H1 (cell line): ENCODE measurements around the gene RAB32. TPM values are rescaled to one million over a fixed set of nuclear protein-coding genes. Genes with fewer than 3 reads are reported as not detected.

Experiments
- CTCF ChIA-PET: fragments of 300-600 bp; sonication (Branson Sonifier 250); formaldehyde crosslinking; loops from one replicate; lab custom pipeline; 2021; ENCODE audit not compliant: partially characterized antibody; lab: Charles Lee
- POLR2A ChIA-PET: fragments of 300-600 bp; sonication (Branson Sonifier 250); formaldehyde crosslinking; loops from one replicate; lab custom pipeline; 2021; ENCODE audit warnings: inconsistent platforms; ENCODE audit not compliant: partially characterized antibody; lab: Charles Lee
- DNase-seq, 2 experiments: peaks; one replicate each; pipeline versions ENCODE4 v3.0.0 to v3.0.0-alpha.2; 2010 to 2022; ENCODE audit warnings: low spot score in 2 of 2, low read depth in 1 of 2, mixed read lengths in 1 of 2
- FAIRE-seq: peaks from 2 replicates; lab custom pipeline; 2011; peaks lifted over from hg19 to GRCh38; lab: Jason Lieb, UNC
- H2AFZ ChIP-seq: 2 replicates; pipeline ENCODE4 v1.8.1; 2012; ENCODE audit warnings: low read length, inconsistent platforms
- H2AK5ac ChIP-seq: 2 replicates; pipeline ENCODE4 v1.6.1; 2013; ENCODE audit warnings: low read depth, low read length
- H2BK120ac ChIP-seq: replicated peaks from 2 replicates; pipeline ENCODE3; 2013; ENCODE audit warnings: low read depth, low read length, inconsistent platforms
- H2BK12ac ChIP-seq: 2 replicates; pipeline ENCODE4 v1.6.1; 2013; ENCODE audit warnings: low read depth, low read length
- H2BK15ac ChIP-seq: 2 replicates; pipeline ENCODE4 v1.6.1; 2013; ENCODE audit warnings: low read length
- H2BK20ac ChIP-seq: 2 replicates; pipeline ENCODE4 v1.6.1; 2013; ENCODE audit warnings: low read length
- H2BK5ac ChIP-seq: 2 replicates; pipeline ENCODE4 v1.6.1; 2013; ENCODE audit warnings: low read depth, low read length
- H3K14ac ChIP-seq: 2 replicates; pipeline ENCODE4 v1.6.1; 2013; ENCODE audit warnings: inconsistent platforms; ENCODE audit not compliant: insufficient read length
- H3K18ac ChIP-seq: 2 replicates; pipeline ENCODE4 v1.6.1; 2013; ENCODE audit warnings: low read length; ENCODE audit errors: extremely low read depth
- H3K23ac ChIP-seq: 2 replicates; pipeline ENCODE4 v1.6.1; 2013; ENCODE audit warnings: inconsistent platforms; ENCODE audit not compliant: insufficient read length
- H3K23me2 ChIP-seq: 2 replicates; pipeline ENCODE4 v1.6.1; 2013; ENCODE audit warnings: low read depth, low read length
- H3K27ac ChIP-seq: 2 replicates; pipeline ENCODE4 v1.6.1; 2011; ENCODE audit warnings: low read depth, low read length, inconsistent platforms
- H3K27me3 ChIP-seq, 4 experiments: replicated peaks in 1 of 4; 1 replicate in 1 of 4; 2 replicates in 3 of 4; pipeline versions ENCODE4 v1.6.1 to v1.8.1; 2011 to 2013; ENCODE audit warnings: low read length in 3 of 4, mild to moderate bottlenecking in 3 of 4, inconsistent platforms in 2 of 4, mixed read lengths in 2 of 4, moderate library complexity in 1 of 4; ENCODE audit not compliant: control insufficient read depth in 3 of 4, insufficient read depth in 3 of 4; ENCODE audit errors: extremely low read depth in 1 of 4
- H3K36me3 ChIP-seq, 4 experiments: 2 replicates each; pipeline versions ENCODE4 v1.6.1 to v1.8.1; 2011 to 2013; ENCODE audit warnings: mild to moderate bottlenecking in 4 of 4, low read length in 3 of 4, moderate library complexity in 2 of 4, control low read depth in 1 of 4, inconsistent platforms in 1 of 4; ENCODE audit not compliant: insufficient read depth in 4 of 4, control insufficient read depth in 2 of 4
- H3K4ac ChIP-seq: replicated peaks from 2 replicates; pipeline ENCODE3; 2013; ENCODE audit warnings: low read length, low read depth, mixed read lengths, inconsistent platforms; ENCODE audit not compliant: insufficient read length
- H3K4me1 ChIP-seq, 4 experiments: replicated peaks in 1 of 4; 1 replicate in 1 of 4; 2 replicates in 3 of 4; pipeline versions ENCODE4 v1.6.1 to v1.8.1; 2011 to 2013; ENCODE audit warnings: low read length in 3 of 4, inconsistent platforms in 2 of 4, mixed read lengths in 1 of 4; ENCODE audit not compliant: insufficient read depth in 4 of 4, control insufficient read depth in 3 of 4
- H3K4me2 ChIP-seq, 2 experiments: 2 replicates each; pipeline versions ENCODE4 v1.6.1 to v1.8.1; 2011 to 2013; ENCODE audit warnings: low read depth in 2 of 2, low read length in 2 of 2, control low read depth in 1 of 2, inconsistent platforms in 1 of 2, mild to moderate bottlenecking in 1 of 2; ENCODE audit not compliant: insufficient read depth in 1 of 2
- H3K4me3 ChIP-seq, 4 experiments: fragments of 200-600, 300-600 bp in 1 of 4; sonication (generic), shearing (Covaris generic), sonication (Bioruptor Twin) in 1 of 4; 2 replicates each; pipeline versions ENCODE4 v1.5.1 to v1.8.1; 2011 to 2016; ENCODE audit warnings: low read length in 4 of 4, low read depth in 3 of 4, control low read depth in 2 of 4, inconsistent platforms in 2 of 4, mild to moderate bottlenecking in 2 of 4, mixed read lengths in 1 of 4, moderate library complexity in 1 of 4; ENCODE audit not compliant: insufficient read depth in 2 of 4; ENCODE audit errors: extremely low read depth in 1 of 4
- H3K56ac ChIP-seq: replicated peaks from 2 replicates; pipeline ENCODE3; 2013; ENCODE audit warnings: low read depth, mild to moderate bottlenecking, mixed read lengths, low read length, inconsistent platforms; ENCODE audit not compliant: insufficient read length
- H3K79me1 ChIP-seq: 2 replicates; pipeline ENCODE4 v1.6.1; 2013; ENCODE audit warnings: low read depth, low read length, control low read depth
- H3K79me2 ChIP-seq, 2 experiments: 2 replicates each; pipeline versions ENCODE4 v1.6.1 to v1.8.1; 2012 to 2013; ENCODE audit warnings: low read length in 2 of 2, mild to moderate bottlenecking in 2 of 2, inconsistent platforms in 1 of 2; ENCODE audit not compliant: insufficient read depth in 2 of 2, control insufficient read depth in 1 of 2
- H3K9ac ChIP-seq, 4 experiments: replicated peaks in 1 of 4; 1 replicate in 1 of 4; 2 replicates in 3 of 4; pipeline versions ENCODE4 v1.6.1 to v1.8.1; 2011 to 2013; ENCODE audit warnings: low read depth in 3 of 4, low read length in 3 of 4, control low read depth in 2 of 4, mild to moderate bottlenecking in 2 of 4, moderate library complexity in 2 of 4, inconsistent platforms in 1 of 4; ENCODE audit errors: extremely low read depth in 1 of 4
- H3K9me3 ChIP-seq, 2 experiments: 2 replicates each; pipeline versions ENCODE4 v1.6.1 to v1.8.1; 2012 to 2013; ENCODE audit warnings: mild to moderate bottlenecking in 2 of 2, moderate library complexity in 2 of 2, control low read depth in 1 of 2, inconsistent platforms in 1 of 2, low read depth in 1 of 2, low read length in 1 of 2, mixed read lengths in 1 of 2; ENCODE audit not compliant: insufficient read depth in 2 of 2
- H4K20me1 ChIP-seq, 2 experiments: replicated peaks in 1 of 2; 2 replicates each; pipeline versions ENCODE3 to v1.8.1; 2011 to 2013; ENCODE audit warnings: inconsistent platforms in 2 of 2, low read length in 2 of 2, mild to moderate bottlenecking in 1 of 2; ENCODE audit not compliant: insufficient read depth in 2 of 2, control insufficient read depth in 1 of 2
- H4K5ac ChIP-seq: 2 replicates; pipeline ENCODE4 v1.6.1; 2013; ENCODE audit warnings: low read length, low read depth, mixed read lengths, inconsistent platforms; ENCODE audit not compliant: insufficient read length
- H4K8ac ChIP-seq: 2 replicates; pipeline ENCODE4 v1.8.0; 2013; ENCODE audit warnings: mild to moderate bottlenecking, moderate library complexity, low read length, inconsistent platforms; ENCODE audit not compliant: insufficient read depth; ENCODE audit errors: extremely low read depth
- H4K91ac ChIP-seq: replicated peaks from 2 replicates; pipeline ENCODE3; 2013; ENCODE audit warnings: low read length, mixed read lengths, inconsistent platforms; ENCODE audit not compliant: insufficient read length
- CBX8 ChIP-seq: fragments of 300-800, 300-1000 bp; sonication (generic); IDR thresholded peaks from 2 replicates; pipeline ENCODE4 v1.7.1; 2016; ENCODE audit warnings: low read depth, low read length, borderline replicate concordance
- KDM1A ChIP-seq: fragments of 200-600, 300-600 bp; sonication (generic); IDR thresholded peaks from 2 replicates; pipeline ENCODE4 v1.7.1; 2016; ENCODE audit warnings: mild to moderate bottlenecking, low read length, borderline replicate concordance
- KDM4A ChIP-seq: IDR thresholded peaks from one replicate; pipeline ENCODE4 v1.7.1; 2012; ENCODE audit warnings: low read depth, mild to moderate bottlenecking, moderate library complexity, low read length, inconsistent platforms; ENCODE audit not compliant: severe bottlenecking
- KDM5A ChIP-seq: fragments of 200-600 bp; IDR thresholded peaks from 2 replicates; pipeline ENCODE4 v1.7.1; 2012; ENCODE audit warnings: mild to moderate bottlenecking, low read length, inconsistent platforms, mixed read lengths
- RBBP5 ChIP-seq: IDR thresholded peaks from 2 replicates; pipeline ENCODE4 v1.7.1; 2012; ENCODE audit warnings: low read depth, mild to moderate bottlenecking, inconsistent platforms, low read length, moderate library complexity, borderline replicate concordance
- RNF2 ChIP-seq: fragments of 200-900, 300-1000 bp; sonication (generic); IDR thresholded peaks from 2 replicates; pipeline ENCODE4 v1.7.1; 2016; ENCODE audit warnings: borderline replicate concordance, low read depth, mild to moderate bottlenecking, antibody characterized with exemption, low read length; ENCODE audit not compliant: poor library complexity, severe bottlenecking; ENCODE audit errors: missing control alignments
- SP2 ChIP-seq: IDR thresholded peaks from 2 replicates; pipeline ENCODE4 v1.6.1; 2012; ENCODE audit warnings: mild to moderate bottlenecking, low read length, inconsistent platforms
- WGBS, 2 experiments: shearing (Covaris generic) in 1 of 2; methylation state at CpG; one replicate each; pipeline versions ENCODE4 v1.1.6 to v1.1.7; 2013 to 2015; ENCODE audit warnings: low lambda C conversion rate in 2 of 2, mixed read lengths in 2 of 2, inconsistent platforms in 1 of 2, low coverage in 1 of 2, missing lambda C conversion rate in 1 of 2; ENCODE audit not compliant: insufficient replicate concordance in 2 of 2, insufficient coverage in 1 of 2, insufficient read length in 1 of 2; ENCODE audit errors: extremely low coverage in 1 of 2, missing lambda C conversion rate in 1 of 2; 5-methylcytosine and 5-hydroxymethylcytosine counted together
- polyA plus RNA-seq, 7 experiments: library from polyadenylated mRNA; depleted of rRNA in 3 of 7; stranded (reverse) in 5 of 7; unstranded in 2 of 7; fragments of >200 nt in 5 of 7; fragments of 200-250 nt in 2 of 7; gene quantifications; 1 replicate in 5 of 7; 2 replicates in 1 of 7; 4 replicates in 1 of 7; pipeline versions ENCODE4 v1.2.1 to v1.2.3, GENCODE V29; 2011 to 2013; ENCODE audit warnings: missing spikeins in 2 of 7, mixed read lengths in 2 of 7
- total RNA-seq: library from RNA; stranded (reverse); fragmentation: NEBNext Ultra II Directional; extraction: Animal tissue kit (Norgen Biotek cat#: 25700); gene quantifications from 2 replicates; pipeline ENCODE4 v1.2.1, GENCODE V29; 2021

Gene RAB32
- total and polyA plus RNA-seq, 2 of the 8 experiments (the other 6 are each of a cell fraction or from before 2014, with no cell fraction given): 3.9 to 6.3 TPM

GRCh38 chr6:146545581-146545980 is 1.9 kb downstream of the RAB32 start:
- H3K23ac ChIP-seq: no peak overlapping the region
- POLR2A ChIA-PET: no interaction called here
- 90% methylated on average over 5 of the region's 5 CpGs; no CpG with 5 or more reads in 1 of the 2 experiments for WGBS, 2 experiments
- CTCF ChIA-PET: interaction anchor here (0.5 to 2.0 kb wide), 2 partner anchors 154 to 375 kb away, joined by 4 to 6 read pairs; no protein-coding TSS in a partner anchor
- no peak overlapping the region for H2BK120ac ChIP-seq
- peaks cover 0 to 2% (median under 1%) of the 10 kb centered on the region in 4 experiments; a peak in 2 of 7 replicates for H3K4me1 ChIP-seq
- H2AK5ac ChIP-seq: no peak overlapping the region
- no peak overlapping the region for H3K27ac ChIP-seq
- DNase-seq: no peak
- H2BK5ac ChIP-seq: no peak overlapping the region
- H3K79me1 ChIP-seq: no peaks in the 10 kb centered on the region
- H3K36me3 ChIP-seq: no peaks in the 10 kb centered on the region; a peak in 1 of 8 replicates
- H3K23me2 ChIP-seq: peaks cover 4% of the 10 kb centered on the region; the same call in 1 of the 2 replicates
- no peak overlapping the region; the same call in 1 of the 2 replicates for H2BK12ac ChIP-seq
- TF ChIP-seq KDM4A: no peak
- TF ChIP-seq KDM1A: no peak
- no peak for TF ChIP-seq CBX8
- TF ChIP-seq RNF2: no peak
- no peak for TF ChIP-seq RBBP5
- TF ChIP-seq SP2: no peak
- no peak for TF ChIP-seq KDM5A
- H3K79me2 ChIP-seq: peaks cover 0 to 5% of the 10 kb centered on the region in 2 experiments; a peak in 1 of 4 replicates
- H2BK20ac ChIP-seq: no peak overlapping the region
- H3K9me3 ChIP-seq: no peaks in the 10 kb centered on the region
- H4K20me1 ChIP-seq: no peaks in the 10 kb centered on the region
- no peaks in the 10 kb centered on the region; a peak in 3 of 7 replicates for H3K27me3 ChIP-seq
- no peak overlapping the region for H2BK15ac ChIP-seq
- no peak overlapping the region for H3K9ac ChIP-seq
- H4K5ac ChIP-seq: no peak overlapping the region
- no peak overlapping the region for H4K8ac ChIP-seq
- no peak overlapping the region for H3K18ac ChIP-seq
- no peak overlapping the region for H2AFZ ChIP-seq
- no peak overlapping the region for H3K56ac ChIP-seq
- no peak overlapping the region for H3K4me3 ChIP-seq
- H3K14ac ChIP-seq: no peak overlapping the region
- peak overlapping the region in 1 of 2 experiments; percentile 97; a peak in 1 of 4 replicates for H3K4me2 ChIP-seq
- FAIRE-seq: no peak
- H4K91ac ChIP-seq: no peak overlapping the region
- H3K4ac ChIP-seq: no peak overlapping the region
